OCI-LY3 (cell line): ENCODE data around the gene TTC21A.

Experiments
- CTCF ChIP-seq: fragments of 200-600, 300-600 bp; sonication (generic); IDR thresholded peaks from 2 replicates; pipeline ENCODE4 v1.5.1; 2014; ENCODE audit warnings: antibody characterized with exemption, low read length, low read depth
- EZH2phosphoT487 ChIP-seq: fragments of 200-600 bp; shearing (Covaris generic); IDR thresholded peaks from 2 replicates; pipeline ENCODE4 v1.6.1; 2018; ENCODE audit warnings: antibody characterized with exemption, mixed run types, low read depth

DNA sequence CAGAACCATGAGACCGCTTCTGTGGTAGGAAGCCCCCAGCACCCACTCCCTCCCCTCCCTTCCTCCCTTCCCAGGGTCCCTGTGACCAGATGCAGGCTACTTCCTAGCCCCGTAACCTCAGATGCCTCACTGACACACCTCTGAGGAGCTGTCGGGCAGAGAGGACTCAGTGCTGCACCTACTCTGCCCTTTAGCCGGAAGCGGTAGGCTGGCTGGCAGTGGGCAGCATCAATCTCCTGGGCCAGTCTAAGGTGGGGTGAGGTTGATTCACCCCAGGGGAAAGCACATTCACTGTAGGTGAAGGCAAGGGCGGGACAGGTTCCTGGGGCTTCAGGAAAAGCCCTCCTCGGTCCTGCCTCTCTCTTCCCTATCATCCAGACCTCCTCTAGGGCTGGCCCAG lies 26.8 kb downstream of the TTC21A start:
- no peak for TF ChIP-seq CTCF
- no peak for TF ChIP-seq EZH2phosphoT487
